ENCODE measurements around the gene FBLN2. TPM values are rescaled to one million over a fixed set of nuclear protein-coding genes. Genes with fewer than 3 reads are reported as not detected.

The FBLN2 gene
- total RNA-seq, 1 experiment from 2014 or later = 1.2 TPM

- no peak for DNase-seq (ENCODE audit: low read depth)
These were observed 19.0 kb downstream of the FBLN2 start for GRCh38 chr3:13567684-13568514.

- DNase-seq (ENCODE audit: low read depth) = no peak
These were observed 19.6 kb downstream of the FBLN2 start for GRCh38 chr3:13568515-13569028.

- no peak for DNase-seq (ENCODE audit: low read depth)
These were observed 20.3 kb downstream of the FBLN2 start for GRCh38 chr3:13569201-13569600.

GRCh38 chr3:13569641-13570390 is 20.9 kb downstream of the FBLN2 start:
- no peak for DNase-seq (ENCODE audit: low read depth)

GRCh38 chr3:13570391-13571194 is 21.7 kb downstream of the FBLN2 start:
- DNase-seq (ENCODE audit: low read depth) = no peak

GRCh38 chr3:13571264-13571663 is 22.3 kb downstream of the FBLN2 start:
- no peak for DNase-seq (ENCODE audit: low read depth)

GRCh38 chr3:13571831-13572750 is 23.2 kb downstream of the FBLN2 start:
- DNase-seq (ENCODE audit: low read depth) = no peak

GRCh38 chr3:13572926-13573623 is 24.1 kb downstream of the FBLN2 start:
- no peak for DNase-seq (ENCODE audit: low read depth)

GRCh38 chr3:13574083-13574797 is 25.3 kb downstream of the FBLN2 start:
- DNase-seq (ENCODE audit: low read depth) = no peak

- no peak for DNase-seq (ENCODE audit: low read depth)
These were observed 26.0 kb downstream of the FBLN2 start for GRCh38 chr3:13574798-13575451.

- DNase-seq (ENCODE audit: low read depth) = no peak
These were observed 26.6 kb downstream of the FBLN2 start for GRCh38 chr3:13575459-13576061.

- DNase-seq (ENCODE audit: low read depth) = no peak
These were observed 28.5 kb downstream of the FBLN2 start for GRCh38 chr3:13577181-13578121.

GRCh38 chr3:13578251-13578650 is 29.3 kb downstream of the FBLN2 start:
- DNase-seq (ENCODE audit: low read depth) = no peak

- peak; percentile 66 for DNase-seq (ENCODE audit: low read depth)
These were observed 30.1 kb downstream of the FBLN2 start for GRCh38 chr3:13579063-13579462.

- DNase-seq (ENCODE audit: low read depth) = no peak
These were observed 31.5 kb downstream of the FBLN2 start for GRCh38 chr3:13580256-13581023.

GRCh38 chr3:13581485-13582365 is 32.8 kb downstream of the FBLN2 start:
- peak; percentile 51 for DNase-seq (ENCODE audit: low read depth)

Data from M059J (cell line).